Activated CD4-positive, alpha-beta T cell treated with anti-CD3 and anti-CD28 coated beads for 1 hour (primary cell): ENCODE data around the gene GUCY2C.

Source experiments
- DNase-seq: peaks from one replicate; pipeline ENCODE4 v3.0.0-alpha.2; 2020

GUCY2C gene

GRCh38 chr12:14681625-14682024, 14.8 kb downstream of the GUCY2C start:
- DNase-seq = no peak

GRCh38 chr12:14681190-14681589, 15.2 kb downstream of the GUCY2C start:
- DNase-seq = no peak

GRCh38 chr12:14678547-14679150, 17.8 kb downstream of the GUCY2C start:
- no peak for DNase-seq

GRCh38 chr12:14668591-14668990, 27.8 kb downstream of the GUCY2C start:
- no peak for DNase-seq

GRCh38 chr12:14665354-14666348, 30.7 kb downstream of the GUCY2C start:
- no peak for DNase-seq

- no peak for DNase-seq
These were observed 31.9 kb downstream of the GUCY2C start for GRCh38 chr12:14664434-14665023.

DNA sequence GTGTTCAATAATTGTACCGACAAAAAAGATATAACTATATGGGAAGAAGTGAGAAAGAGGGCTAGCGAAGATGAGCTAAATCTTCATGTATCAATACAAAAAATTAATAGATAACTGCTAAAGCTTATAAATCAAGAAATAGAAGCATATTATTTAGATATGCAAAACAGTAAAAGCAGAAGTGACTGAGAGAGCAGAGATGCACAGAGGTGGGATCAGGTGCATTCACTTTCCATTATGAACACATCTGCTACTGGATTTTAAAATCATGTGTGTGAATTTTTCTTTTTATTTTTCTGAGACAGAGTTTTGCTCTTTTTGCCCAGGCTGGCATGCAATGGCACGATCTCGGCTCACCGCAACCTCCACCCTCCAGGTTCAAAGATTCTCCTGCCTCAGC, 33.4 kb downstream of the GUCY2C start:
- no peak for DNase-seq

- no peak for DNase-seq
These were observed 39.6 kb downstream of the GUCY2C start for GRCh38 chr12:14656846-14657245.

GRCh38 chr12:14655284-14655683, 41.1 kb downstream of the GUCY2C start:
- no peak for DNase-seq

GRCh38 chr12:14654842-14655241, 41.6 kb downstream of the GUCY2C start:
- DNase-seq = no peak

DNA sequence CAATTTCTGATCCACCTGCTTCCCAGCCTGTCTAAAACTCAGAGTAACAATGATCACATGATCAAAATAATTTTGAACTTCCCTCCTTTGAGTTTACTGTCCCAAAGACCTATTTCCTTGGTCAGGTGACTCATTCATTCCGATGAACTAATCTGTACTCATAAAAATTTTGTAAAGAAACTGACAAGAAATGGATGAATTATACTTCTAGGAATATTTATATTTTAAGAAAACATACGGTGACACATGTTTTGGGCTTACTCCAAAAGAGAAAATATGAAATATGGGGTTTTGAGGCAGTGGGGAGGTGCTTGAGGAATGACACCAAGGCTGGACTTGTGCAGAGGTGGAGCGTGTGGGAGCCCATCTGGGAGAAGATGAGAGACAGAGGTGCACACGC, 42.0 kb downstream of the GUCY2C start:
- DNase-seq = no peak

- DNase-seq = no peak
These were observed 43.9 kb downstream of the GUCY2C start for GRCh38 chr12:14652483-14652882.

GRCh38 chr12:14651371-14651770, 45.0 kb downstream of the GUCY2C start:
- no peak for DNase-seq

DNA sequence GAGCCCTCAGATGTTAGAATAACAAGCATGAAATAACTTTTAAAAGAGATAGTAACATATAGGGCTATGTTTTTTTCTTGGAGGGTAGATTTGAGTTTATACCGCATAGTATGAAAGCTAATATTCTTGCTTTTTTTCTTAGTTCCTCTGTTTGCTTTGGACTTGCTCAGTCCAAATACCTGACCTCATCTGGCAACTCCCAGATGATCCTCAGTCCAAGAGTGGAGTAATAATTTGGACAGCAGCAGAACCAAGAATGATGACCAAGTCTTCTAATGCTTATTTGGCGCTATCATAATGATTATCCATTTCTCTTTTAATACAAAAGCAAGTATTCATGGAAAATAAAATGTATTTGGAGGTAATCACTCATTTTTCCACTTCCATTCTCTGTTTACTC, 45.6 kb downstream of the GUCY2C start:
- DNase-seq = no peak

- no peak for DNase-seq
These were observed 49.2 kb downstream of the GUCY2C start for GRCh38 chr12:14647028-14647750.

DNA sequence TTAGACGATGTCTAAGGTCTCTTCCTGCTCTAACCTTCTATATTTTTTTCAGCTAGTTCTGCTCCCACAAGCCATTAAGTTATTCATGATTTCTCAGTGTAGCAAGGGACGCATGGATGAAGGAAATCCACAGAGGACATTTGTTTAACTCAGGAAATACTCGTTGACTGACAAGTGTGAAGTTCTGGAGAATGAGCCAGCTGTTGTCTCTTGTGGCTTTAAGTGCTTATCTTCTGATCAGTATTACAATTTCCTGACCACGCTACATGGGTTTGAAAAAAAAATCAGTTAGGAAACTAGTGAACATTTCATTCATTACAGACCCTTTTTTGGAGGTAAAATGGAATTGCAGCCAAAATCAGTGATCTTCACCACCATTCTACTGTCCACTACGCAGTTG, 53.1 kb downstream of the GUCY2C start:
- DNase-seq = no peak

DNA sequence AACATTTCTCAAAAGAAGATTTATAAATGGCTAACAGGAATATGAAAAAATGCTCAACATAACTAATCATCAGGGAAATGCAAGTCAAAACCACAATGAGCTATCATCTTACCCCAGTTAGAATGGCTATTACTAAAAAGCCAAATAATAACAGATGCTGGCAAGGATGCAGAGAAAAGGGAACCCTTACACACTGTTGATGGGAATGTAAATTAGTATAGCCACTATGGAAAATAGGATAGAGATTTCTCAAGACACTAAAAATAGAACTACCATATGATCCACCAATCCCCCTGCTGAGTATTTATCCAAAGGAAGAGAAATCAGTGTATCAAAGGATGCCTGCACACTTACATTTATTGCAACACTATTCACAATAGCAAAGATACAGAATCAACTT, 58.3 kb downstream of the GUCY2C start:
- no peak for DNase-seq

GRCh38 chr12:14635776-14636175, 60.6 kb downstream of the GUCY2C start:
- DNase-seq = no peak

GRCh38 chr12:14630793-14631192, 65.6 kb downstream of the GUCY2C start:
- no peak for DNase-seq

- peak; percentile 36 for DNase-seq
These were observed 66.3 kb downstream of the GUCY2C start for GRCh38 chr12:14629832-14630710.

GRCh38 chr12:14628771-14629170, 67.6 kb downstream of the GUCY2C start:
- DNase-seq = no peak

GRCh38 chr12:14621826-14622225, 74.6 kb downstream of the GUCY2C start:
- DNase-seq = no peak
